Common myeloid progenitor, CD34-positive (primary cell): ENCODE measurements around the gene LHX1.

Experiments used
- CTCF ChIA-PET: fragments of 350-600 bp; sonication (Branson Sonifier 250); formaldehyde crosslinking; loops from one replicate; lab custom pipeline; 2021; ENCODE audit warnings: antibody characterized with exemption; lab: Charles Lee
- POLR2A ChIA-PET: fragments of 350-600 bp; sonication (Branson Sonifier 250); formaldehyde crosslinking; loops from one replicate; lab custom pipeline; 2021; ENCODE audit warnings: antibody characterized with exemption; lab: Charles Lee
- DNase-seq, 3 donors: peaks; one replicate each; pipeline versions ENCODE4 v3.0.0 to v3.0.0-alpha.2; 2013
- H3K27ac ChIP-seq, 2 experiments: 1 replicate in 1 of 2; 2 replicates in 1 of 2; pipeline ENCODE4 v1.7.0; 2013; ENCODE audit warnings: inconsistent platforms in 2 of 2, low read length in 2 of 2, mild to moderate bottlenecking in 2 of 2, low read depth in 1 of 2, moderate library complexity in 1 of 2; ENCODE audit not compliant: severe bottlenecking in 2 of 2, insufficient read depth in 1 of 2, poor library complexity in 1 of 2
- H3K27me3 ChIP-seq, 5 experiments: replicated peaks in 2 of 5; 1 replicate in 3 of 5; 2 replicates in 2 of 5; pipeline versions ENCODE4 v1.6.1 to v1.7.0; 2013; ENCODE audit warnings: low read length in 4 of 5, mild to moderate bottlenecking in 2 of 5, moderate library complexity in 2 of 5, inconsistent platforms in 1 of 5; ENCODE audit not compliant: insufficient read depth in 5 of 5, control insufficient read depth in 4 of 5
- H3K36me3 ChIP-seq, 4 experiments: 1 replicate in 2 of 4; 2 replicates in 2 of 4; pipeline versions ENCODE4 v1.6.1 to v1.7.0; 2013; ENCODE audit warnings: low read length in 3 of 4, control low read depth in 1 of 4, mild to moderate bottlenecking in 1 of 4; ENCODE audit not compliant: control insufficient read depth in 4 of 4, insufficient read depth in 4 of 4
- H3K4me1 ChIP-seq, 4 experiments: 1 replicate in 3 of 4; 2 replicates in 1 of 4; pipeline versions ENCODE4 v1.6.1 to v1.7.1; 2013; ENCODE audit warnings: low read length in 3 of 4, mild to moderate bottlenecking in 3 of 4, control low read depth in 1 of 4, inconsistent platforms in 1 of 4, moderate library complexity in 1 of 4; ENCODE audit not compliant: control insufficient read depth in 4 of 4, insufficient read depth in 4 of 4; ENCODE audit errors: control extremely low read depth in 1 of 4
- H3K4me3 ChIP-seq, 7 experiments: 1 replicate in 4 of 7; 2 replicates in 3 of 7; pipeline versions ENCODE4 v1.5.1 to v1.7.0; 2013; ENCODE audit warnings: mild to moderate bottlenecking in 7 of 7, low read length in 6 of 7, moderate library complexity in 6 of 7, inconsistent platforms in 2 of 7, low read depth in 2 of 7, control low read depth in 1 of 7; ENCODE audit not compliant: insufficient read depth in 4 of 7, control insufficient read depth in 1 of 7; ENCODE audit errors: extremely low read depth in 1 of 7
- H3K9me3 ChIP-seq, 5 experiments: 1 replicate in 4 of 5; 2 replicates in 1 of 5; pipeline versions ENCODE4 v1.6.1 to v1.7.1; 2013; ENCODE audit warnings: low read length in 4 of 5, mild to moderate bottlenecking in 2 of 5, inconsistent platforms in 1 of 5, low read depth in 1 of 5, moderate library complexity in 1 of 5; ENCODE audit not compliant: control insufficient read depth in 4 of 5, insufficient read depth in 2 of 5; ENCODE audit errors: control extremely low read depth in 1 of 5
- WGBS: methylation state at CpG from one replicate; pipeline ENCODE4 v1.1.5; 2013; ENCODE audit not compliant: insufficient coverage; 5-methylcytosine and 5-hydroxymethylcytosine counted together

Gene LHX1

DNA sequence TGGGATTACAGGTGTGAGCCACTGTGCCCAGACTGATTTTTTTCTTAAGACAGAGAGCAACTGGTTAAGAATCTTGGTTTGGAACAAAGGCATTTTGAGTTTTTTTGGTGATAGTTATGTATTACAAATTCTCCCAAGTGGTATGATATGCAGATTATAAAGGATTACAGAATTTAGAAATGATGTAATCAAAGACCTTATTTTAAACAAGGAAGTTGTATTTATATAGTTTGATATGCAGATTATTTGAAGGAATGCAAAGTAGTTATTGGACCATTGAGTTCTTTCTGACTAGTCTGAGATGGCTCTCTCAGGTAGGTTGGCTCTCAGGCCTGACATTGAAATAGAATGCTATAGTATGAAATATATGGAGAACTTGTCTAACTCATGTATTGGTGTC lies 46.3 kb downstream of the LHX1 start:
- ChIA-PET POLR2A (no interaction called here), CTCF (no interaction called here)
- Histone ChIP-seq H3K4me3 (no peak overlapping the region), H3K36me3 (peaks cover 7 to 20% (median 17%) of the 10 kb centered on the region in 4 experiments), H3K9me3 (no peaks in the 10 kb centered on the region), H3K27ac (no peak overlapping the region), H3K4me1 (no peaks in the 10 kb centered on the region), H3K27me3 (no peaks in the 10 kb centered on the region)
- DNase-seq, result no peak

DNA sequence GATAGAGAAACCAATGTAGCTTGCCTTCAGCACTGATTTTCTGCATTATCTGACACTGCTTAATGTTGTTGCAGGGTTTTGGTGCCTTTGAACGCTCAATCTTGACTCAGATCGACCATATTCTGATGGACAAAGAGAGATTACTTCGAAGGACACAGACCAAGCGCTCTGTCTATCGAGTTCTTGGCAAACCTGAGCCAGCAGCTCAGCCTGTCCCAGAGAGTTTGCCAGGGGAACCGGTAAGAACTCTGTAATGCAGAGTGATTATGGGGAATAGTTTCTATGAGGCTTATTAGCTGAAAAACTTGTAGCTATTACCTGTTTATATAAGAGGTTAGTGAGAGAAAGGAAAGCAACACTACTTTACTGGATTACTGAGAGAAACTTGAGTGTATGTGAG lies 51.9 kb downstream of the LHX1 start:
- Histone ChIP-seq H3K9me3 (no peaks in the 10 kb centered on the region), H3K27me3 (no peaks in the 10 kb centered on the region), H3K27ac (no peak overlapping the region), H3K36me3 (peaks cover 18 to 58% (median 45%) of the 10 kb centered on the region in 4 experiments), H3K4me3 (no peak overlapping the region), H3K4me1 (no peaks in the 10 kb centered on the region)
- 96% methylated on average over 6 of the region's 6 CpGs for WGBS
- ChIA-PET CTCF (no interaction called here), POLR2A (no interaction called here)
- DNase-seq, result no peak

DNA sequence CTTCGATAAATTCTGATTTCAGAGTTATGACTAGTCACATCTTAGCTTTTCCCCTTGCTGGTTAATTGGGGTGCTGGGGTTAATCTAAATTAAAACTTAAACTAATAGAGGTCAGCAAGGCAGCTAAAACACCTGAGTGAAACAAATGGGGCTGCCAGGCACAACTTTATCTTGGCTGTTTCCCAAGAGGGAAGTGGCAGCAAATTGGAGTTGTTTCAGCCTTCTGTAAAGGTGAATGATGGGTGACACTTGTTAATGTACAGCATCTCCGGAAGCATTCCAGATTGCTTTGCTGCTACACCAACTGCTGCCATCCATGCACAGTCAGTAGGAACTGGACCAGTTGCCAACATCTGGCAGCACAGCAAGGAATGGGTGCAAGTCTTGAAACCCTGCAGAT lies 55.4 kb downstream of the LHX1 start:
- H3K36me3 ChIP-seq, result peaks cover 36 to 83% (median 60%) of the 10 kb centered on the region in 4 experiments
- H3K9me3 ChIP-seq, result peaks cover 0 to 8% (median 3%) of the 10 kb centered on the region in 5 experiments
- CTCF ChIA-PET, result interaction anchor here (1.3 kb wide), 1 partner anchor 32 kb away, joined by 4 read pairs; no protein-coding TSS in a partner anchor
- no peak overlapping the region for H3K4me3 ChIP-seq
- no peaks in the 10 kb centered on the region for H3K27me3 ChIP-seq
- no peak overlapping the region for H3K27ac ChIP-seq
- H3K4me1 ChIP-seq, result no peaks in the 10 kb centered on the region
- WGBS, result 100% methylated on average over 1 of the region's 2 CpGs
- POLR2A ChIA-PET, result no interaction called here
- no peak for DNase-seq

DNA sequence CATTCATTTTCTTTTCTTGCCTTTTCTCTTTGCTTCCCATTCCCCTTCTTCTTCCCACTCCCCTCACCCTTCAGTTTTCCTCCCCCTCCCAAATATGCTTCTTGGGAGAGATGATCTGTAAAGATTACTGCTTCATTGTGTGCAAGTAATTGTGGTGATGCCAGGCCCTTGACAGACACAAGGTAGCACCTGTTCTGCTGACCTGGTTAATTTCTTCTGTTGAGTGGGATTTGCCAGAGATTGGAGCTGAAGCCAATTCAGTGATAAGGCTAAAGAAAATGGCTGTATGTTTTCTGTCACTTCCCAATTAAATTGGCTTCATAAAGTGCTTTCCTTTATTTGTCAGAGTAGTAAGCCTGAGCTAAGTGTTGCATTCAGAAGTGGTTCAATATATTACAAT lies 56.0 kb downstream of the LHX1 start:
- Histone ChIP-seq H3K27me3 (no peaks in the 10 kb centered on the region), H3K4me3 (no peak overlapping the region), H3K27ac (no peak overlapping the region), H3K4me1 (no peaks in the 10 kb centered on the region), H3K9me3 (peaks cover 0 to 12% (median 3%) of the 10 kb centered on the region in 5 experiments), H3K36me3 (peaks cover 40 to 85% (median 60%) of the 10 kb centered on the region in 4 experiments)
- DNase-seq, result no peak
- ChIA-PET POLR2A (interaction anchor here (0.6 kb wide), 1 partner anchor 10 kb away, joined by 4 read pairs; no protein-coding TSS in a partner anchor), CTCF (interaction anchor here (1.3 kb wide), 1 partner anchor 32 kb away, joined by 4 read pairs; no protein-coding TSS in a partner anchor)
